Neuron (in vitro differentiated cells): ENCODE data around the gene AGAP1.

ENCODE experiments used
- H2AFZ ChIP-seq: one replicate; pipeline ENCODE4 v1.6.1; 2013; ENCODE audit warnings: low read depth, mild to moderate bottlenecking, inconsistent platforms, low read length, moderate library complexity
- H3K27me3 ChIP-seq: one replicate; pipeline ENCODE4 v1.6.1; 2013; ENCODE audit warnings: low read length; ENCODE audit not compliant: insufficient read depth
- H3K36me3 ChIP-seq: one replicate; pipeline ENCODE4 v1.6.1; 2013; ENCODE audit warnings: low read length; ENCODE audit not compliant: insufficient read depth
- H3K4me1 ChIP-seq: one replicate; pipeline ENCODE4 v1.6.1; 2013; ENCODE audit warnings: low read length; ENCODE audit not compliant: insufficient read depth
- H3K4me3 ChIP-seq: 2 replicates; pipeline ENCODE4 v1.5.1; 2013; ENCODE audit warnings: mild to moderate bottlenecking, low read length, moderate library complexity
- H3K9me3 ChIP-seq: one replicate; pipeline ENCODE4 v1.6.1; 2013; ENCODE audit warnings: low read length

AGAP1 gene

GRCh38 chr2:235951493-235951892 is 457.6 kb downstream of the AGAP1 start:
- peaks cover 6% of the 10 kb centered on the region for H3K36me3 ChIP-seq
- H3K9me3 ChIP-seq, result peaks cover 2% of the 10 kb centered on the region
- peaks cover 20% of the 10 kb centered on the region for H3K4me1 ChIP-seq
- no peak overlapping the region for H2AFZ ChIP-seq
- no peaks in the 10 kb centered on the region for H3K27me3 ChIP-seq
- H3K4me3 ChIP-seq, result no peak overlapping the region

GRCh38 chr2:235951982-235952381 is 458.1 kb downstream of the AGAP1 start:
- no peak overlapping the region for H2AFZ ChIP-seq
- H3K4me1 ChIP-seq, result peaks cover 18% of the 10 kb centered on the region
- peaks cover 6% of the 10 kb centered on the region for H3K36me3 ChIP-seq
- no peaks in the 10 kb centered on the region for H3K27me3 ChIP-seq
- H3K9me3 ChIP-seq, result no peaks in the 10 kb centered on the region
- H3K4me3 ChIP-seq, result no peak overlapping the region

GRCh38 chr2:235952714-235953113 is 458.9 kb downstream of the AGAP1 start:
- Histone ChIP-seq H2AFZ (no peak overlapping the region), H3K27me3 (no peaks in the 10 kb centered on the region), H3K36me3 (peaks cover 9% of the 10 kb centered on the region), H3K9me3 (no peaks in the 10 kb centered on the region), H3K4me3 (no peak overlapping the region), H3K4me1 (peaks cover 18% of the 10 kb centered on the region)

GRCh38 chr2:235954281-235954680 is 460.4 kb downstream of the AGAP1 start:
- Histone ChIP-seq H3K9me3 (no peaks in the 10 kb centered on the region), H3K27me3 (no peaks in the 10 kb centered on the region), H3K4me3 (no peak overlapping the region), H3K36me3 (peaks cover 12% of the 10 kb centered on the region), H2AFZ (no peak overlapping the region), H3K4me1 (peaks cover 18% of the 10 kb centered on the region)

- Histone ChIP-seq H3K36me3 (peaks cover 12% of the 10 kb centered on the region), H3K4me1 (peaks cover 14% of the 10 kb centered on the region), H3K4me3 (no peak overlapping the region), H3K27me3 (no peaks in the 10 kb centered on the region), H2AFZ (no peak overlapping the region), H3K9me3 (peaks cover 2% of the 10 kb centered on the region)
These were observed 461.1 kb downstream of the AGAP1 start for GRCh38 chr2:235954888-235955480.

- H3K4me3 ChIP-seq, result no peak overlapping the region
- H2AFZ ChIP-seq, result no peak overlapping the region
- no peaks in the 10 kb centered on the region for H3K27me3 ChIP-seq
- H3K4me1 ChIP-seq, result peaks cover 8% of the 10 kb centered on the region
- H3K36me3 ChIP-seq, result peaks cover 12% of the 10 kb centered on the region
- H3K9me3 ChIP-seq, result peaks cover 6% of the 10 kb centered on the region
These were observed 461.8 kb downstream of the AGAP1 start for GRCh38 chr2:235955664-235956063.

GRCh38 chr2:235956281-235956970 is 462.6 kb downstream of the AGAP1 start:
- no peak overlapping the region for H2AFZ ChIP-seq
- no peaks in the 10 kb centered on the region for H3K27me3 ChIP-seq
- peaks cover 12% of the 10 kb centered on the region for H3K36me3 ChIP-seq
- H3K4me1 ChIP-seq, result peaks cover 2% of the 10 kb centered on the region
- peaks cover 6% of the 10 kb centered on the region for H3K9me3 ChIP-seq
- H3K4me3 ChIP-seq, result no peak overlapping the region

GRCh38 chr2:235957251-235957650 is 463.4 kb downstream of the AGAP1 start:
- H3K4me1 ChIP-seq, result no peaks in the 10 kb centered on the region
- H3K27me3 ChIP-seq, result no peaks in the 10 kb centered on the region
- H3K36me3 ChIP-seq, result peaks cover 12% of the 10 kb centered on the region
- no peak overlapping the region for H3K4me3 ChIP-seq
- H3K9me3 ChIP-seq, result peaks cover 6% of the 10 kb centered on the region
- H2AFZ ChIP-seq, result no peak overlapping the region

- Histone ChIP-seq H3K27me3 (no peaks in the 10 kb centered on the region), H3K4me3 (no peak overlapping the region), H3K4me1 (no peaks in the 10 kb centered on the region), H2AFZ (no peak overlapping the region), H3K9me3 (peaks cover 6% of the 10 kb centered on the region), H3K36me3 (peaks cover 12% of the 10 kb centered on the region)
These were observed 464.5 kb downstream of the AGAP1 start for GRCh38 chr2:235958221-235958930.

GRCh38 chr2:235958931-235959410 is 465.1 kb downstream of the AGAP1 start:
- Histone ChIP-seq H3K27me3 (no peaks in the 10 kb centered on the region), H3K4me1 (no peaks in the 10 kb centered on the region), H2AFZ (no peak overlapping the region), H3K36me3 (peaks cover 12% of the 10 kb centered on the region), H3K4me3 (no peak overlapping the region), H3K9me3 (peaks cover 6% of the 10 kb centered on the region)

- H3K36me3 ChIP-seq, result peaks cover 6% of the 10 kb centered on the region
- H3K4me3 ChIP-seq, result no peak overlapping the region
- no peaks in the 10 kb centered on the region for H3K27me3 ChIP-seq
- no peak overlapping the region for H2AFZ ChIP-seq
- H3K9me3 ChIP-seq, result peaks cover 6% of the 10 kb centered on the region
- H3K4me1 ChIP-seq, result no peaks in the 10 kb centered on the region
These were observed 466.3 kb downstream of the AGAP1 start for GRCh38 chr2:235960011-235960715.

- peaks cover 6% of the 10 kb centered on the region for H3K36me3 ChIP-seq
- no peaks in the 10 kb centered on the region for H3K4me1 ChIP-seq
- no peak overlapping the region for H2AFZ ChIP-seq
These were observed 467.1 kb downstream of the AGAP1 start for GRCh38 chr2:235960716-235961640.

More at GRCh38 chr2:235960716-235961640, 467.1 kb downstream of the AGAP1 start:
- no peaks in the 10 kb centered on the region for H3K27me3 ChIP-seq
- H3K4me3 ChIP-seq, result no peak overlapping the region
- peaks cover 6% of the 10 kb centered on the region for H3K9me3 ChIP-seq
